ENCODE measurements around the gene NUDT1. TPM values are rescaled to one million over a fixed set of nuclear protein-coding genes. Genes with fewer than 3 reads are reported as not detected.

The NUDT1 gene
- total RNA-seq, 2 experiments from 2014 or later = 88.4 to 117 TPM

DNA sequence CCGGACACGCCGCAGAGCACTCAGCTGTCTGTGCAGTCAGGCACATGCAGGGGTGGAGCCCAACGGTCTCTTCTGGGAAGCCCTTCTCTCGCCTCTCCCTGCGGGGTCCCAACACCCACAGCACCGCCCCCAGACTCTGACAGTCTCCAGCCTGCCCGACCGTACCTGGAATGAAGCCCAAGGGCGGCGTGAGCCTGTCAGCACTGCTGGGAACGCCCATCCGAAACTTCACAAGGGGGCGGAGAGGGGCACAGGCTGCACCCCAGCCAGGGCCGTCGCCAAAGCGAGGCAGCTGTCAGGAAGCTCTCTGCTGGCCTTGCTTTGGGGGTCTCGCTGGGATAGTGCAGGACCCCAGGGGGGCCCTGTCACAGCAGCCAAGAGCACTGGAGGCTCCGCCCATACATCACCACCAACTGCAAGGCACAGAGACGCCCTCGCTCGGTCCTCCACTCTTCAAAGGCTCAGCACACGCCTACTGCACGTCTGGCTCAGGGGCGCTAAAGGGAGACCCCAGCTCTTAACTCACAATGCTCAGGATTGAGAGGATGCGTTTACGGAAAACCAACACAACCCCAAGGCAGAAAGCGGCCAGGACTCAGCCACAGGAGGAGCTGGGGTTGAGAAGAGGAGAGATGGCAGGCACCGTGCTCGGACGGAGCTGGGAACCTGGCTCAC is 40.2 kb upstream of the NUDT1 start:
- H3K4me3 ChIP-seq (ENCODE audit: low read depth, low read length, poor library complexity, severe bottlenecking) = no peak overlapping the region
- H3K9me2 ChIP-seq (ENCODE audit: insufficient read depth, low read length) = no peaks in the 10 kb centered on the region
- no peak for TF ChIP-seq EZH2phosphoT487 (IDR thresholded peaks at IDR 0.05; ENCODE audit: borderline replicate concordance, low read depth, low read length)
- TF ChIP-seq, protein P1, sequence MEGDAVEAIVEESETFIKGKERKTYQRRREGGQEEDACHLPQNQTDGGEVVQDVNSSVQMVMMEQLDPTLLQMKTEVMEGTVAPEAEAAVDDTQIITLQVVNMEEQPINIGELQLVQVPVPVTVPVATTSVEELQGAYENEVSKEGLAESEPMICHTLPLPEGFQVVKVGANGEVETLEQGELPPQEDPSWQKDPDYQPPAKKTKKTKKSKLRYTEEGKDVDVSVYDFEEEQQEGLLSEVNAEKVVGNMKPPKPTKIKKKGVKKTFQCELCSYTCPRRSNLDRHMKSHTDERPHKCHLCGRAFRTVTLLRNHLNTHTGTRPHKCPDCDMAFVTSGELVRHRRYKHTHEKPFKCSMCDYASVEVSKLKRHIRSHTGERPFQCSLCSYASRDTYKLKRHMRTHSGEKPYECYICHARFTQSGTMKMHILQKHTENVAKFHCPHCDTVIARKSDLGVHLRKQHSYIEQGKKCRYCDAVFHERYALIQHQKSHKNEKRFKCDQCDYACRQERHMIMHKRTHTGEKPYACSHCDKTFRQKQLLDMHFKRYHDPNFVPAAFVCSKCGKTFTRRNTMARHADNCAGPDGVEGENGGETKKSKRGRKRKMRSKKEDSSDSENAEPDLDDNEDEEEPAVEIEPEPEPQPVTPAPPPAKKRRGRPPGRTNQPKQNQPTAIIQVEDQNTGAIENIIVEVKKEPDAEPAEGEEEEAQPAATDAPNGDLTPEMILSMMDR (conservative IDR thresholded peaks at IDR 0.05; ENCODE audit: low read length) = no peak
- DNase-seq (ENCODE audit: low spot score) = no peak
- intact Hi-C loops (cut with micrococcal nuclease; ENCODE audit: unreplicated experiment) = no loop called here
- H2AFZ ChIP-seq (ENCODE audit: low read length) = no peak overlapping the region
- peaks cover 10% of the 10 kb centered on the region for H3K4me1 ChIP-seq (ENCODE audit: insufficient read depth, low read length, poor library complexity, severe bottlenecking)
- BruUV-seq (replicated peaks) = no TSS peak
- no peak overlapping the region for H3K4me2 ChIP-seq (ENCODE audit: low read length)
- no peaks in the 10 kb centered on the region for H3K9me3 ChIP-seq (ENCODE audit: low read length)
- no peaks in the 10 kb centered on the region for H4K20me1 ChIP-seq (ENCODE audit: insufficient read depth, low read length)
- H3K79me2 ChIP-seq (ENCODE audit: insufficient read depth, low read depth, low read length) = no peaks in the 10 kb centered on the region
- peaks cover 66% of the 10 kb centered on the region for H3K36me3 ChIP-seq (ENCODE audit: insufficient read depth, low read length)
- ChIA-PET CTCF (ENCODE audit: unreplicated experiment) (no interaction called here), POLR2A (no interaction called here)
- no peak overlapping the region for H3K27ac ChIP-seq (ENCODE audit: low read depth, low read length, poor library complexity, severe bottlenecking)

DNA sequence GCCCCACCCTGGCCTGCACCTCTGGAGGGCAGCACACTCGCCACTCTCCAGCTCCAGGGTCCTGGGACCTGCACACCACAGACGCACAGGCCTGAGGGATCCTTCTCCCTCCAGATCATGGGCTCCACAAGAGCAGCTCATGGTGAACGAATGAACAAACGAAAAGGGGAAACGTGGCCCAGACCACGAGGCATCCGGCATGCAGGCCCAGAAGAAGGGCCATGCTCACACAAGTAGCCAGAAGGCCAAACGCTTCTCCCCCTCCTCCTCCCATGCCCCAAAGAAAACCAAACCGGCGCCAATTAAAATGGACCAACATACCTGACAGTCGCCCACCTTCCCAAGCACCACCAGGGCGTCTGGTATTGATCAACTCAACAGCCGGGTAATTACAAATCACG is 39.7 kb upstream of the NUDT1 start:
- H3K79me2 ChIP-seq (ENCODE audit: insufficient read depth, low read depth, low read length) = no peaks in the 10 kb centered on the region
- peaks cover 65% of the 10 kb centered on the region for H3K36me3 ChIP-seq (ENCODE audit: insufficient read depth, low read length)
- no peak overlapping the region for H2AFZ ChIP-seq (ENCODE audit: low read length)
- no peaks in the 10 kb centered on the region for H3K9me3 ChIP-seq (ENCODE audit: low read length)
- H4K20me1 ChIP-seq (ENCODE audit: insufficient read depth, low read length) = no peaks in the 10 kb centered on the region
- TF ChIP-seq, protein P1 (conservative IDR thresholded peaks at IDR 0.05; ENCODE audit: low read length) = no peak
- TF ChIP-seq EZH2phosphoT487 (IDR thresholded peaks at IDR 0.05; ENCODE audit: borderline replicate concordance, low read depth, low read length) = no peak
- CTCF ChIA-PET (ENCODE audit: unreplicated experiment) = no interaction called here
- DNase-seq (ENCODE audit: low spot score) = no peak
- H3K4me2 ChIP-seq (ENCODE audit: low read length) = no peak overlapping the region
- H3K4me1 ChIP-seq (ENCODE audit: insufficient read depth, low read length, poor library complexity, severe bottlenecking) = peaks cover 10% of the 10 kb centered on the region
- intact Hi-C loops (cut with micrococcal nuclease; ENCODE audit: unreplicated experiment) = no loop called here
- H3K9me2 ChIP-seq (ENCODE audit: insufficient read depth, low read length) = no peaks in the 10 kb centered on the region
- no peak overlapping the region for H3K4me3 ChIP-seq (ENCODE audit: low read depth, low read length, poor library complexity, severe bottlenecking)
- POLR2A ChIA-PET = no interaction called here
- BruUV-seq (replicated peaks) = no TSS peak
- no peak overlapping the region for H3K27ac ChIP-seq (ENCODE audit: low read depth, low read length, poor library complexity, severe bottlenecking)
